Left forelimb (tissue), 1 donor: ENCODE measurements around the gene USH2A.

Experiments
- DNase-seq: peaks from one replicate; pipeline ENCODE4 v3.0.0-alpha.2; 2018; ENCODE audit warnings: low spot score

The USH2A gene

DNA sequence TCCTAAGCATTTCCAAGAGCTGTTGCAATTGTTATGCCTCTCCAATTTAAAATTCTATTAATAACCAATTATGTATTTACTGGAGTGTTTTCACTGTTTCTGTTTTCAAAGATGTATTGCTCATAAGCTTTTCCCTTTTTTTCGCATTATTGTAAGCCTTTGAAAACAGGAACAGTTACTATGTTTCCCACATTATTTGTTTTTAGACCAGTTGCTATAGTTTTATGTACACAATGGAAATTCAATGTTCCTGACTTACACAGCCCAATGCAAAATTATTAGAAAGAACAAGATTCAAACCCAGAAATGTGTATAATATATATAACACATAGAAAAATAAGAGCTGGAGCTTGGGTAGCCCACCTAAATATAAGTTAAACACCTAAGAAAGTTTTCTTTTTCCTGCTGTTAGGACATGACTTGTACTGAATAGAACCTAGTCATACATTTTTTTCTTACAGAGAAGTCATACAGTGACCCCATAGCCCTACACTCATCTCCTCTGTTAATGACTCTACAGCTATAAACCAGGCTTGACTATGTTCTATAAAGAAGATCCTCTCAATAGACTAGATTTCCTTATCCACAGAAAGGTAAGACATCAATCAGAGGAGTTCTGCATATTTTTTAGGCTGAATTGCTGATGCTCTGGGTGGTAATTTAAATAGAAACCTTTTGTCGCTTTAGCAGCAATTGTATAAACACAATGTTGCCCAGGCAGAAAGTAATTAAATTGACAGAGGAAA, 299.6 kb downstream of the USH2A start:
- DNase-seq: no peak

DNA sequence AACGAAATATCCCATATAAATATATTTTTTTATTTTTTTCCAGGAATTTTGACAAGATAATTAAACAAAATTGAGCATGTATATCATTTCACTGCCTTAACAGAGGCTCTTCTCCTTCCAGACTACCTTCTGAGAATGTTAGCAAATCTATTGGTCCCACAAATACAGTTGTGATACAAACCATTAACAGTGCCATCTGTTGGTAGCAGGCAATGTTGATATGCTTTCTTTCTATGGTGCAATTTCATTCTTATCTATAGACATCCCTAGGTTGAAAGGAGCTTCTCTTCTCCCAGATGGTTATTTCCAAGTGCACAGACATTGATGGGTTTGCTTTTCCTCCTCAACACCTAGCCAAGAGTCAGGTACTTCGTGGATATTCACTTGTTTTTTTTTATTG, 303.6 kb downstream of the USH2A start:
- no peak for DNase-seq

DNA sequence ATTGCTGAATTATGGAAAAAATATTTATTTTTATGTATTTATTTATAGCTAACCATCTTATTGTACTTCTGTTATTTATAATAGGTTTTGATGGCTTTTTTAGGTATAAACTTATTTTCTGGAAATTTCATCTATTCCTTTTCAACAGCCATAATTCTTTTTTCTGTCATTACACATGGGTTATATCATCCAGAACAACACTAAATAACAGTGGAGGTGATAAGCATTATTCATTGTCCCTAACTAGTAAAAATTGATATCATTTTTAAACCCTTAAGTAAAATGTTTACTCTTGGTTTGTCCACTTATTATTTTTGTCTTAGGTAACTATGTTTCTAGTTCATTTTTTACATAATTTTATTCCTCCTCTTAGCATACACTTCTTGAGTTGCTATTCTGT, 309.1 kb downstream of the USH2A start:
- DNase-seq: no peak

DNA sequence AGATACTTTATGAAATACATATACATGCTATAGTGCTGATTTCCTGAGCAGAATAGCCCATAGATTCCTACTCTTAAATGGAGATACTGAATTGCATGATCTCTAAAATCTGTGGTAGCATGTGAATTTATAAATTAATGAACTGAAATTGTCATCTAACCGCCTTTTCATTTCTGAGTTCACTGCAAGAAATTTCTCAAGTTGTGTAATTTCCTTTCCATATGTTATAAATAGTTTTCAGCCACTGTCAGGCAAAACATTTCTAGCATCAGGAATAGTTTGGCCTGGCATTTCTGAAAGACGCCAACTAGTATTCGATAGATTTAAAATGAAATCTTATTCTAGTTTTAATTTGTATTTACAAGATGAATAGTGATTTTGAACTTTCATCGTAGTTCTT, 310.1 kb downstream of the USH2A start:
- no peak for DNase-seq

DNA sequence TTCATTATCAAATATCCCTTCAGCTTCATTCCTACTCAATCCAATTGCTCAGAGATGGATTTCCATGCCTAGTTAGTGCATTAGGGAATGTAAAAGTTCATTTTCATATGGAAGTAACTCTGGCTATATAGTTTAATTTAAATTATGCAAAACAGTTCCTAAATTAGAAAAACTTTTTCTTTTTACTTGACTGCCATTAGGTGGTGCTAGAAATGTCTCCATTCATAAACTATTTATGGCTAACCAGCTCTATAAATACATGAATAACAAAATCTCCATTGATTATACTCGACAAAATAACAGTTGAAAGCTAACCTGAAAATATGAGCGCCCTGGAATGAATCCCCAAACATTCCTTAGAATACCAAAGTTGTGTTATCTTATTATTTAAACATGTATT, 311.4 kb downstream of the USH2A start:
- DNase-seq: no peak

DNA sequence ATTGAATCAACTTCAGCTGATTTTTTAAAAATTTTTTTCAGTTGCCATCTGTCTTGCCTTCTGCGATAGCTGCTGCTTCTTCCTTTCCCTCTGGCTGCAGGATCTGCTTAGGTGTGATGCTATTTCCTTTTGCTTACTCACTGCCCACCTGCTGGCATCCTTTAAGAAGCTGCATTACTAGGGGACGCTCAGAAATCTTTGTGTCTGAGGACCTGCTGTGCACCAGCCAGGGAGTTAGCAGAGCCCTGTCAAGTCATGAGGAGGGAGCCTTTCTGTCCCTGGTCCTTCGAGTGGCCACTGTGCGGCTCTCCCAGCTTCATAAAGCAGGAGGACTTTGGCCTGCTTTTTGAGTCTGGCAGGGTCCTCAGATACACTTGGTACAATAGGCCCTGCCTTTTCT, 327.8 kb downstream of the USH2A start:
- DNase-seq: no peak

DNA sequence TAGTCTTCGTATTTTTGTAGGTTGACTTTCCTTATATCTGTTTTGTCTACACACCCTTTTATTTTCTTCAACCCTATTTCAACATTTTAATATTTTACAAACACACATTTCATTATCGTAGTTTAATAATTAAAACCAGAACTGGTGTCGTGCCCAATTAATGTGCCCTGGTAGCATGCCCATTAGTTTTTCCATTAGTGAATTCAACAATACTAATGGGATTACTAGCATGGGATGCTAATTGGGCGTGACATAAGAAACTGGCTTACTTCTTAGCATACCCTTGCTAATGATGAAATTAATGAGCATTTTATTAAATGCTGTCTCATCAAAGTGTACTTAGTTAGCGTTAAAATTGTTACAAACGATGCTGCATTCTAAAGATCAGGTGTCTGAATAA, 332.7 kb downstream of the USH2A start:
- DNase-seq: no peak

DNA sequence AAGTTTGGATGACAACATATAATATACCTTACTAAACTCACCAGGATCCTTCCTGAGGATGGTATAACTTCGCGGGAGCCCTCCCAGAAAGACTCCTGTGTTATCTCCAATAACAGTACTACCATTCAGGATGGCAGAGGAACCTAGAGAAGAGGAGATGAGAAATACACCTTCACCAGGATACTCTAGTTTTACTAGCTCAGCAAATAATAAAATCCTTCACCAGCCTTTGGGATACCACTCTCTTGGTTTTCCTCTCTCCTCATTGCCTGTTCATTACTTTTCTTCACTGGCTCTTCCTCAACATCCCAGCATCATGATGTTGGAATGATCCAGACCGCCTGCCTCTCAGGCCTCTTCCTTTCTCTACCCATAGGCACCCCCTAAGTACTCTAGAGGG, 336.6 kb downstream of the USH2A start:
- DNase-seq: no peak

DNA sequence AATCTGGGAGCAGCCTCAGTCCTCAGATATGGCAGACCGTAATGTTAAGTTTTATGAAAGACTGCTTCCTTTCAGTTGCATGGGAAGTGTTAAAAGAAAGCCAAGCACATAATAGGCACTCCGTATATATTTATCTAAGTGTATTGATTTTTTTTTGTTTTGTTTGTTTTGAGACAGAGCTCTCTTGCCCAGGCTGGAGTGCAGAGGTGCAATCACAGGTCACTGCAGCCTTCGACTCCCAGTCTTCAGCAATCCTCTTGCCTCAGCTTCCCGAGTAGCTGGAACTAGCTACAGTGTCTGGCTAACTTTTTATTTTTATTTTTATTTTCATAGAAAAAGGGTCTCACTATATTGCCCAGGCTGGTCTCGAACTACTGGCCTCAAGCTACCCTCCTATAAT, 341.8 kb downstream of the USH2A start:
- DNase-seq: no peak

DNA sequence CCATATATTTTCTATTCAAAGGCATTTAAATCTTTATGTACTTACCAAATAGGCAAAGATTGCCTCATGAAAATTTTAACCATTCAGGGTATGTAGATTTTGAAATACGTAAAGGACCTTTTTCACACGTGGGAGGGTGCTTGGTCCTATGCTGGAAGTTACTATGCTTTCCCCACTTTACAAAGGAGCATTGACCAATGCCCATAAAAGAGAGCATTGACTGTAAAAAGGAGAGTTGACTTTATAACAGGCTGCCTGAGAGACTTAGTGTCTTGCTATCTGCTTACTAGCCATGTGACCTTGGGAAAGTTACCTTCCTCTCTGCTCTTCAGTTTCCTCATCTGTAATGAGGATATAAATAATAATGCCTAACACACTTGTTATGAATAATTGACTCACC, 346.5 kb downstream of the USH2A start:
- no peak for DNase-seq

DNA sequence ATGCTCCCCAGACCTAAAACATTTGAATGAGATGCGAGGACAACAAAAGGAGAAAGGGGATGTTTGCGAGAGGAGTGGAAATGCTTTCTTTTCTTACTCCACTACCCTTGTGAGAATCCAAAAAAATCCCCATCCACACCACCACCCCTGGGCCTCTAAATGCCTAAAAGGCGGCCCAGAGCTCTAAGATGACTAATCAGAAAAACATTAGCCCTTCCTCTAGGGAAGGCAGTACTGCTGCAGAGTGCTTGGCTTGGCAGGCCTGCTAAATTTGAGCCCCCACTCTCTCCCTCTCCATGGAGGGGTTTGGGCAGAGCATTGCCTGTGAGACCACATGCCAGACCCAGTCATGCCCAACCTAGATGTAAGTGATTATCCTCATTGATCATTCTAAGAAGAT, 347.9 kb downstream of the USH2A start:
- DNase-seq: no peak

DNA sequence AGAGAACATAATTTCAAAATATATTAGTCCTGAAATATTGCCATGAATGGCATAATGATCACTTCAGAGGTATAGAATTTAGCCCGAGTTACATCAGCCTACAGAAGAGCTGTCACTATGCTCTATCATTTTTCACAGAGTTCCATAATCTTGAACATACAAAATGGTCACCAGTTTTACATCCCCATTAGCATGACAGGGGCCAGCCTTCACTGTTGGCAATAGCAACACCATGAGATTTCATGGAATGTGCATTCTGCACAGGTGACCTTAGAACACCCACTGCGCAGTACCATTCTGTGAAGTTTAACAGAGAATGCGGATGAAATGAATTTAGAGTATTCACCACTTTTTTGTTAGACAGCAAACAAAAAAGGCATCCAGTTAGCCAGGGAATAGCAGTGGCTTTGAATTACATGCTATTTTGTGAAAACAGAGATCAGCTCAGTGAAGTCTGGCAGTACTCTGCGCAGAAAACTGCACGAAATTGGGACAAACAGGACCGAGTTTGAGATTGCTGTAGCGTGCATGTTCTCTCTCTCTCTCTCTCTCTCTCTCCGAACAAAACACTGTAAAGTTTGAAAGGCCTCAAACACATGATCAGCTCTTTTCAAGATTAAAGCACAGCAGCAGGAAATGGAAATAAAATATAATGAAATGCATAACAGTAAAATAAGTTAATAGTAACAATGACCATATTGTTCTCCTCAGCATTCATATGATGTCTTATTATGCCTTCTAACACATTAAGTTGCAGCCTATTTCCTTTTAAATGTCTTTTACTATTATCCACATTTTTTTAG, 349.3 kb downstream of the USH2A start:
- DNase-seq: no peak

DNA sequence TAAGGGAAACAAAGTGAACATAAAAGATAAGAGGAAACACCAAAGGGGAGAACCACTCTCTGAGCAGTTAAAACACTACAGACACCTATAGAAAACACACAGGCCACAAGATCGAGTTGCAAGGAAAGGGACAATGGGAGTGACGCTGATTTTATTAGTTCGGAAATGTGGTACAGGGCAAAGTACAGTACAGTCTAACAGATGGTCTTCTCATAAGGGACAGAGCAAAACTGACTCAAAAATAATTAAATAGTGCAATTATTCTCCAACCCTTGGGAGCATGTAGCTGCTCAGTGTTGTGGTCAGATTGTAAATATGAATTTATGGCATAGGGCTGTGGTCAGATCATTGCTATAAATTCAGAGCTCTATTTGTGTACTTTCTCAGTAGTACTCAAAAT, 352.0 kb downstream of the USH2A start:
- no peak for DNase-seq

DNA sequence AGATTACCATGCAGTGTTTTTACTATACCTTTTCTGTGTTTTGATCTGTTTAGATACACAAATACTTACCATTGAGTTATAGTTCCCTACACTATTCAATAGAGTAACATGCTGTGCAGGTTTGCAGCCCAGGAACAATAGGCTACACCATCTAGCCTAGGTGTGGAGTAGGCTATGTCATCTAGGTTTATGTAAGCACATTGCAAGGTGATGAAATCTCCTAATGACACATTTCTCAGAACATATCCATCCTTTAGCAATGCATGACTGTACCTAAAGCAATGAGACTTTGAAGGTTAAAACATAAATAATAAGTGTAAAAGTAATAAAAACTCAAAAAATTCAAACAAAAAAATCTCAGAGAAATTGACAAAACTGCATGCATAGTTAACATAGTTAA, 358.6 kb downstream of the USH2A start:
- DNase-seq: no peak

DNA sequence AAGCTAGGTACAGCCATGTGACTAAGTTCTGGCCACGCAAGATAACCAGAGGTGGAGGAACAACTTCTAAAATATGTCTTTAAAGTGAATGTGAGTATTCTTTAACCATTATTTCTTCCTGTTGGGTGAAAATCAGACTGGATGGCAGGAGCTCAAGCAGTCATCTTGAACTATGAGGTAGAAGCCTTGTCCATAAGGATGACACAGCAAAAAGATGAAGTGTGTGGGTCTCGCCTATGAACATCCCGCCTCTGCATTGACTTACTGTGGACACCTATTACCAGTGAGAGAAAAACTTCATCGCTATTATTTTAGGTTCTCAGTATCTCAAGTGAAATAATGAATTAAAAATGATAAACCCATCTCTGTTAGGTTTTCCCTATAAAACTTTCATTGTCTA, 365.3 kb downstream of the USH2A start:
- no peak for DNase-seq

DNA sequence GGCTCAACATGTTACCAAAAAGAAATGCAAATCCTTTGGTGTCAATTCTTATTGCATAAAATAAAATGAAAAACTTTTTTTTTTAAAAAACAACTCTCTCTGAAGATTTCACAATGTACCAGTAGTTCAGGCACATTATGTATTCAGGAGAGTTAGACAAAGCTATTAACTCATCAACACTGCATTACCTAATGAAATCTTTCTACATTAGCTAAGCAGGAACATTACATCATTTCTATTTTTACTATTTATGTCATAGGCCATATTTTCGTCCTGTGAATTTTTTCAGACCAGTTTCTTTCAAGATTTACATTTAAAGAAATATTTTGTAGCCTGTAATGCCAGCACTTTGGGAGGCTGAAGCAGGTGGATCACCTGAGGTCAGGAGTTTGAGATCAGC, 366.2 kb downstream of the USH2A start:
- no peak for DNase-seq

DNA sequence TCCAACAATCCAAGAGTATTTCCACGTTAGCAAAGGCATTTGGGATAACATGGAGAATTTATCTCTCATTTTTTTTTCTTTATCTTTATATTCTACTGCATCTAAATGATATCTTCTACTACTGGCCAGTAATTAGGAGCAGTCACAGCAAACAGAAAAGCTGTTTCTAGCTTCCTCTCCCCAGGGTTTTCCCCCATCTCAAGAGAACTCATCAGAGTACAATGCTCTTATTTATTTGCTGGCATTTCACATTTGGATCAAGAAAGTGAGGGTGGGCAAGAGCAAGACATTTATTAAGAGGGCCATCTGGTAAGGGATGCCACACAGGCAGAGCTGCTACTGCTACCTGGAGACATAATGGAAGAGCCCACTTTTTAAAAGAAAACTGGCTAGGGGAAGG, 368.2 kb downstream of the USH2A start:
- no peak for DNase-seq

DNA sequence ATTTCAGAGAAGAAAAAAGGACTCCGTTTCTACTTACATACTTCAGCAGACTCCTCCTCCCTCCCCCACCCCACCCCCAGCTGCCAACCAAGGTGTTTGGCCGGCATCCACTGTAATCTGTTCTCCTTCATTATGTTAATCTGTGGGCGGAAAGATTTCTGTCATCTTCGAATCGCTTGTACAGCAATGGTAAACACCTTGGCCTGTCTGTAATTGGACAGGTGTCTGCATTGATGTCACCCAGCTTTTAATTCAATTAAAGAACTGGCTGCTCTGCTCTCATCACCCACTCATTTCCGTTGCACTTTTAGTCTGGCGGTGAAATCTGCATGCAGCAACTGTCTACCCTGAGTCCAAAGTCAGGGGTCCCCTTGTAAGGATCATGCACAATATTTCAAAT, 368.6 kb downstream of the USH2A start:
- DNase-seq: no peak

DNA sequence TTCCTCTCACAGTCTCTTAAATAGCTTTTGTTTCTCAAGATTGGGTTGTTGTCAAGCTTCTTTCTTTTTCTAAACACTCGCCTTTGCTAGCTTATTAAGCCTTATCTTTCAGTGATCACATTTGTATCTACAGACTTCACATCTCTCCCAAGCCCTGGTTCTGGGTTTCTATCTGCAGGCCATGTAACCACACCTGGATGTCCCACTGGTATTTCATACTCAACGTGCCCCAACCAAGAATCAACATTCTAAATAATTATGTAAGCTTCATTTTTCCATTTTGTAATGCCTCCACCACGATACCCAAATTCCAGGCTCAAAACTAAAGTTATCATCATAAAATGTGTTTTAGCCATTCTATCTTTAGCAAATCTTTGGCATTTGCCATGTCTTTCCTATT, 372.2 kb downstream of the USH2A start:
- no peak for DNase-seq

DNA sequence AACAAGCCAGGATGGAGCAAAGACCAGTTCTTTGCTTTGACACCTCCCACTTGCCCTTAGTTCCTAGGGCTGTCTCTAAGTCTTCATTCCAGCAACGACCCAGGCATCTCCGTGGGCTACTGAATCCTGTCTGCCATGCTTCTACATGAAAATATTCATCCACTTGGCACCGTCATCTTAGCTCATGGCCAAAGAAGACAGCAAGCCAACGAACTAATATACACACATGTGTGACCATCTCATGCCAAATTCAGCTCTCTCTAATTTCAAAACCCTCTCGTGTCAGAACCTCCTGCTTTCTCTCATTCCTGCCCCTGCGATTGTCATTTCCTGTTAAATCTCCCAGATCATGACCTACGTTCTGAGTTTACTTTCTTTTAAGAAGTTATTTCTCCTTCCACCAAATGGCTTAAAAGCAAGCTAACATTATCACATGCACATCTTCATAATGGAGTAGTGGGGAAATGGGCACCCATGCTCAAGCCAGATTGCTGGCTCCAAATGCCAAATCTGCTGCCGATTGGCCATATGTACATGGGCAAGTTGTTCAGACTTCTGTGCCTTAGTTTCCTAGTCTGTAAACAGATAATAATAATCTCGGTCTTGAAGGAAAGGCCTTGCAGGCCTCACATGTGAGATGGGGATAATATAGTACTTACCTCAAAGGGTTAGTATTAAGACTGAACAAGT, 373.4 kb downstream of the USH2A start:
- DNase-seq: no peak

DNA sequence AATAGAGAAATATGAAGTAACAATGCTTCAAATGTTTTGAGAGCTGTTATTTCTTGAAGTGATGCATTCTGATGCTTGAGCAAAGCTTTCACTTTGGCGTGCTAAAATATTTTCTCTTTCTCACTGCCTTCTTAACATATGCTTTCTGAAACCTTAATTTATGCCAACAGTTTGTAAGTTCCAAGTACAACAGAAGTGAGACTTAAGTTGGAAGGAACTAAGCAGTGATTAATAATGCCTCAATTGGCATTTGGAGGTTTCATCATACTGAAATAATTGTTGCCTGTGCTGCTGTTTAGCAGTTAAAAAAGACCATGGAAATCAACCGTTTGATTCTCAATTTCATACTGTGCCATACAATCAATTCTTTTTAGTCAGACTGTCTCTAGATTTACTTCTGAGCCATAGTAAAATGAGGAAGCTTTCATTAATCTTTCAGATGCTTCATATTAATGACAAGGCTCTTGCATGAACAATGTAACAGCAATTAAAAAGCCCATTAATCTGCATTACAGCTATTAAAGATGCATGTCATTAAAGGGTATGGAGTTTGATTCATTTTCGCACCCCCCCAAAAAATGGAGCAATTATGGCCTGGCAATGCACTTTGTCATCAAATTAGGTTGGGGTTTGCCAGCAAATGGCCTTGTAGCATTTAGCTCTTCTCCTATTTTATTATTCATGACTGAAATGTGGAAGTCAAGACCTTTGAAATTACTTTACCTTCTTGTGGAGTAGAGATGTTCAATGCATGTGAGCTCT, 375.3 kb downstream of the USH2A start:
- DNase-seq: no peak

DNA sequence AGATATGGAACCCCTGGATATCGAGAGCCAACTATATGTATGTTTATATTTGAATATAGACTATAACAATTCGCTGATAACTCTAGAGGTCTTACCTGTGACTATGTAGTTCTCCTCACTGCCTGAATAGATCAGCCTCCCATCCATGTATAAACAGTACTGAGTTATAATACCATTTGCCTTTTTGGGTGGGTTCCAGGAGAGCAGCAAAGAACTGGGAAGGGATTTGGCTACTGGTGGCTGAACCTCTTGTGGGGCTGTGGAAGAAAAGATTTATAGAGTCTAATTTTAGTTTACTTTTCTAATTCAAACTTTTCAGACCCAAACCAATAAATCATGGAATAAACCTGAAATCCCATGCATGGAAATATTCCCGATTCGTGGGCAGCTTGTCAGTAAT, 376.9 kb downstream of the USH2A start:
- DNase-seq: no peak
